Placental pericyte (primary cell): Measurements from ENCODE around the gene TRNT1. TPM values are rescaled to one million over a fixed set of nuclear protein-coding genes. Genes with fewer than 3 reads are reported as not detected.

Experiments
- small RNA-seq: library from RNA; depleted of rRNA; stranded (forward); fragments of <200 nt; gene quantifications from one replicate; pipeline ENCODE3, GENCODE V24; 2012; ENCODE audit warnings: low replicate concordance
- total RNA-seq: library from RNA; depleted of rRNA; stranded (reverse); fragments of >200 nt; gene quantifications from 2 replicates; pipeline ENCODE4 v1.2.3, GENCODE V29; 2012

The TRNT1 gene
- total RNA-seq, result 26.5 and 26.6 TPM in 2 replicates

DNA sequence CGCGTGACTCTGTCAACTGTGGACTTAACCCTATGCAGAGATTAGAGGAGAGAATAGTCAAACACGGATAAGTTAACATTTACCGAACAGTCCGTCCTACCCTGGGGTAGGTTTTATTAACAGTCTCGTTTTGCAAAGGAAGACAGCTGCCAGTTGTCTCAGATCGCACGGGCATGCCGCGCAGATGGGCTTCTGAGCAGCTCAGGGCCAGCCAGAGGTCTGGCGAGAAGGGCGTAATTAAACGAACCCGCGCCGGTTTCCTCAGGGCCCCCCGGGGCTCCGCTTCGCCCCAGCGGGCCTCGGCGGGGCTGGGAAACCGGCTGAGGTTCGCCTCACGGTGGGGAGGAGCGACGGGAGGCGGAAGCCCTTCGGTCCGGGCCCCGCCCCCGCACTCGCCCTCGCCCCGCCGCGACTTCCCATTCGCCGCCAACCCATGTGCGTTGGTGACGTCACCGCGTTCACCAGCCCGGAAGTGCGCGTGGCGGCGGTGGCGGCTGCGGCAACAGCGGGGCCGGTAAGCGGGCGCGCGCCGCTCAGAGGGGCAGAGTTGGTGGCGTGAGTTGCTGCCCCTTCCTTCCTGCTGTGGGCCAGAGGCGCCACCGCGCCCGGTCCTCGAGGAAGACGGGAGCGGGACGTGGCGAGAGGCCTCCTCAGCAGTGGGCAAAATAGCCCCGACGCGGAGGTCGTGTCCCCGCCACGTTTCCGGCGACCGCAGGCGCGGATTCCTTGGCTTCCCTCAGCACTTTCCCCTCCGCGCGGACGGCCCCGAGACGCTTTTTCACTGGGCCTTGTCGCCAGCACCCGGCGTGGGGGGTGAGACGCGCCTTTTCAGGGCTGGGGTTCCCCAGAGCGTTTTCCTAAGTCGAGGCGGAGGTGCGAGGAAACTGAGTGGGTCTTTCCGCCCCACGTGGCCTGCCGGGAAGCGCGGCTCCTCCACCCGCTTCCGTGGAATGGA lies at the start of gene TRNT1:
Gene TRNT1 (plus strand): TSS at position 464 of the 955 bp plus-strand sequence. CDS start 2,101 bp downstream, outside the sequence.

GRCh38 chr3:3110299-3110630 lies 16.5 kb upstream of the TRNT1 start, which contains the start of gene IL5RA:
IL5RA (minus strand) TSS chr3:3110374; CDS start chr3:3104984, 5,390 bp downstream.

GRCh38 chr3:3179407-3180094 lies 52.8 kb downstream of the TRNT1 start, which contains the start of gene CRBN:
CRBN (minus strand) TSS chr3:3179691; CDS start chr3:3179687, 4 bp downstream.

Small RNA genes lying within 50 kb of the gene (small RNA-seq; reads per million reads assigned to genes)
- not detected for gene RF00416

Other genes with a start within 250 kb of the TRNT1 start
- not detected in 2 replicates for gene IL5RA, start 16.6 kb upstream of the TRNT1 start, total RNA-seq
- 34.1 and 77.3 TPM in 2 replicates for gene CRBN, start 52.8 kb downstream of the TRNT1 start, total RNA-seq